Ishikawa (cell line): ENCODE data around the gene NFATC1.

Source experiments
- CEBPB ChIP-seq: IDR thresholded peaks from 2 replicates; pipeline ENCODE4 v1.6.1; 2012
- CREB1 ChIP-seq: IDR thresholded peaks from 2 replicates; pipeline ENCODE4 v1.6.1; 2012; ENCODE audit warnings: low read depth
- EGR1 ChIP-seq: IDR thresholded peaks from 2 replicates; pipeline ENCODE4 v1.6.1; 2012
- EP300 ChIP-seq: IDR thresholded peaks from 2 replicates; pipeline ENCODE4 v1.6.1; 2012; ENCODE audit warnings: borderline replicate concordance
- FOXM1 ChIP-seq: IDR thresholded peaks from 2 replicates; pipeline ENCODE4 v1.6.1; 2012; ENCODE audit warnings: low read depth, borderline replicate concordance
- MAX ChIP-seq: IDR thresholded peaks from 2 replicates; pipeline ENCODE4 v1.6.1; 2012
- NFIC ChIP-seq: IDR thresholded peaks from 2 replicates; pipeline ENCODE4 v1.6.1; 2012
- RAD21 ChIP-seq: IDR thresholded peaks from 2 replicates; pipeline ENCODE4 v1.6.1; 2012; ENCODE audit warnings: low read depth
- REST ChIP-seq: IDR thresholded peaks from 2 replicates; pipeline ENCODE4 v1.6.1; 2012; ENCODE audit warnings: low read depth, mild to moderate bottlenecking
- TAF1 ChIP-seq: IDR thresholded peaks from 2 replicates; pipeline ENCODE4 v1.6.1; 2012; ENCODE audit warnings: low read depth, mild to moderate bottlenecking
- TCF12 ChIP-seq: IDR thresholded peaks from 2 replicates; pipeline ENCODE4 v1.6.1; 2012; ENCODE audit warnings: low read depth
- TEAD4 ChIP-seq: IDR thresholded peaks from 2 replicates; pipeline ENCODE4 v1.6.1; 2012
- USF1 ChIP-seq: IDR thresholded peaks from 2 replicates; pipeline ENCODE4 v1.6.1; 2012
- YY1 ChIP-seq: IDR thresholded peaks from 2 replicates; pipeline ENCODE4 v1.6.1; 2012; ENCODE audit warnings: low read depth
- ZBTB7A ChIP-seq: IDR thresholded peaks from 2 replicates; pipeline ENCODE4 v1.6.1; 2012; ENCODE audit warnings: low read depth

Gene NFATC1

GRCh38 chr18:79494936-79495335 is 99.2 kb downstream of the NFATC1 start:
- TF ChIP-seq MAX: no peak
- no peak for TF ChIP-seq TAF1
- no peak for TF ChIP-seq RAD21
- TF ChIP-seq CEBPB: no peak
- TF ChIP-seq EGR1: no peak
- no peak for TF ChIP-seq USF1
- TF ChIP-seq FOXM1: no peak
- TF ChIP-seq CREB1: no peak
- no peak for TF ChIP-seq YY1
- TF ChIP-seq NFIC: no peak
- TF ChIP-seq ZBTB7A: no peak
- no peak for TF ChIP-seq TCF12
- no peak for TF ChIP-seq EP300
- TF ChIP-seq REST: no peak
- no peak for TF ChIP-seq TEAD4

GRCh38 chr18:79495591-79496071 is 99.9 kb downstream of the NFATC1 start:
- TF ChIP-seq TAF1: no peak
- TF ChIP-seq CEBPB: no peak
- no peak for TF ChIP-seq ZBTB7A
- TF ChIP-seq EP300: no peak
- no peak for TF ChIP-seq RAD21
- TF ChIP-seq REST: no peak
- TF ChIP-seq MAX: no peak
- TF ChIP-seq NFIC: no peak
- no peak for TF ChIP-seq FOXM1
- no peak for TF ChIP-seq EGR1
- no peak for TF ChIP-seq CREB1
- TF ChIP-seq TCF12: no peak
- no peak for TF ChIP-seq USF1
- TF ChIP-seq TEAD4: no peak
- no peak for TF ChIP-seq YY1

GRCh38 chr18:79496237-79496977 is 100.7 kb downstream of the NFATC1 start:
- TF ChIP-seq YY1 (no peak), CREB1 (no peak), TCF12 (no peak), USF1 (no peak), RAD21 (no peak), ZBTB7A (no peak), TEAD4 (no peak), EP300 (no peak)

GRCh38 chr18:79496978-79497637 is 101.4 kb downstream of the NFATC1 start:
- TF ChIP-seq NFIC (peak; percentile 27; the same call in 1 of the 2 replicates), ZBTB7A (no peak)

GRCh38 chr18:79497638-79498081 is 101.9 kb downstream of the NFATC1 start:
- TF ChIP-seq CREB1: no peak
- TF ChIP-seq CEBPB: no peak
- no peak for TF ChIP-seq REST
- no peak for TF ChIP-seq EP300
- TF ChIP-seq NFIC: no peak
- no peak for TF ChIP-seq TCF12
- TF ChIP-seq YY1: no peak
- no peak for TF ChIP-seq TEAD4
- no peak for TF ChIP-seq ZBTB7A
- TF ChIP-seq EGR1: no peak
- no peak for TF ChIP-seq MAX
- no peak for TF ChIP-seq USF1
- TF ChIP-seq TAF1: no peak
- no peak for TF ChIP-seq FOXM1
- TF ChIP-seq RAD21: no peak
